ENCODE data around the gene ATP10A. TPM values are rescaled to one million over a fixed set of nuclear protein-coding genes. Genes with fewer than 3 reads are reported as not detected.
A peak's percentile ranks its signal among the peaks of the same experiment; 100 is the strongest.

ATP10A gene
- polyA plus RNA-seq, 3 donors: 0.71 to 3.9 (median 0.92) TPM

GRCh38 chr15:25655207-25655948, 207.7 kb downstream of the ATP10A start:
- Mint-ChIP-seq H3K9me3 (peaks cover 14 to 33% (median 23%) of the 10 kb centered on the region in 7 donors), H3K4me3 (no peak overlapping the region), H3K27ac (no peak overlapping the region), H3K27me3 (ENCODE audit: low read depth in 3 of 3) (peaks cover 0 to 15% (median 1%) of the 10 kb centered on the region in 3 donors), H3K36me3 (no peaks in the 10 kb centered on the region), H3K4me1 (peaks cover 9% of the 10 kb centered on the region)
- H3K4me1 ChIP-seq (ENCODE audit: control insufficient read depth in 1 of 2, insufficient read depth in 2 of 2, low read length in 2 of 2): no peaks in the 10 kb centered on the region
- H3K9ac ChIP-seq (ENCODE audit: insufficient read depth, low read length, poor library complexity, severe bottlenecking): no peak overlapping the region
- H3K9me3 ChIP-seq (replicated peaks in 1 of 2; ENCODE audit: control insufficient read depth in 1 of 2, insufficient read depth in 1 of 2, low read length in 2 of 2): peaks cover 6 to 21% of the 10 kb centered on the region in 2 donors
- intact Hi-C loops (cut with micrococcal nuclease): no loop called here
- no peaks in the 10 kb centered on the region for H4K20me1 ChIP-seq (ENCODE audit: insufficient read depth, low read length)
- H3K4me3 ChIP-seq (replicated peaks in 1 of 3; ENCODE audit: low read depth in 2 of 3, low read length in 3 of 3): no peak overlapping the region
- no peak for TF ChIP-seq CTCF (IDR thresholded peaks at IDR 0.05)
- no peaks in the 10 kb centered on the region for H3K79me2 ChIP-seq (ENCODE audit: insufficient read depth, low read length)
- 94% methylated on average over 5 of the region's 14 CpGs for WGBS (ENCODE audit: insufficient coverage)
- H3K36me3 ChIP-seq (replicated peaks in 1 of 2; ENCODE audit: control insufficient read depth in 1 of 2, insufficient read depth in 2 of 2, low read length in 2 of 2): no peaks in the 10 kb centered on the region
- no peaks in the 10 kb centered on the region for H3K27me3 ChIP-seq (ENCODE audit: control insufficient read depth in 2 of 2, insufficient read depth in 2 of 2, low read length in 2 of 2)
- H2AFZ ChIP-seq (ENCODE audit: insufficient read depth, low read depth, low read length, poor library complexity, severe bottlenecking): no peak overlapping the region
- H3K27ac ChIP-seq (ENCODE audit: low read depth in 1 of 2, low read length in 2 of 2): no peak overlapping the region
- H3K4me2 ChIP-seq (replicated peaks; ENCODE audit: extremely low read depth, low read length, poor library complexity, severe bottlenecking): no peak overlapping the region
- DNase-seq: no peak

GRCh38 chr15:25653371-25653770, 209.8 kb downstream of the ATP10A start:
- H4K20me1 ChIP-seq (ENCODE audit: insufficient read depth, low read length): no peaks in the 10 kb centered on the region
- 71% methylated on average over 1 of the region's 2 CpGs for WGBS (ENCODE audit: insufficient coverage)
- H3K79me2 ChIP-seq (ENCODE audit: insufficient read depth, low read length): no peaks in the 10 kb centered on the region
- Mint-ChIP-seq H3K27me3 (ENCODE audit: low read depth in 3 of 3) (peaks cover 0 to 9% (median 2%) of the 10 kb centered on the region in 3 donors), H3K36me3 (no peaks in the 10 kb centered on the region), H3K27ac (peak overlapping the region in 1 of 7 donors; percentile 32), H3K4me1 (peaks cover 9% of the 10 kb centered on the region), H3K4me3 (no peak overlapping the region), H3K9me3 (peaks cover 10 to 21% (median 12%) of the 10 kb centered on the region in 7 donors)
- no peaks in the 10 kb centered on the region for H3K36me3 ChIP-seq (replicated peaks in 1 of 2; ENCODE audit: control insufficient read depth in 1 of 2, insufficient read depth in 2 of 2, low read length in 2 of 2)
- no peak for DNase-seq
- H2AFZ ChIP-seq (ENCODE audit: insufficient read depth, low read depth, low read length, poor library complexity, severe bottlenecking): no peak overlapping the region
- TF ChIP-seq CTCF (IDR thresholded peaks at IDR 0.05): no peak
- no peak overlapping the region for H3K4me2 ChIP-seq (replicated peaks; ENCODE audit: extremely low read depth, low read length, poor library complexity, severe bottlenecking)
- H3K9me3 ChIP-seq (replicated peaks in 1 of 2; ENCODE audit: control insufficient read depth in 1 of 2, insufficient read depth in 1 of 2, low read length in 2 of 2): peaks cover 6 to 15% of the 10 kb centered on the region in 2 donors
- H3K4me1 ChIP-seq (ENCODE audit: control insufficient read depth in 1 of 2, insufficient read depth in 2 of 2, low read length in 2 of 2): no peaks in the 10 kb centered on the region
- H3K4me3 ChIP-seq (replicated peaks in 1 of 3; ENCODE audit: low read depth in 2 of 3, low read length in 3 of 3): no peak overlapping the region
- intact Hi-C loops (cut with micrococcal nuclease): no loop called here
- H3K9ac ChIP-seq (ENCODE audit: insufficient read depth, low read length, poor library complexity, severe bottlenecking): no peak overlapping the region
- no peak overlapping the region for H3K27ac ChIP-seq (ENCODE audit: low read depth in 1 of 2, low read length in 2 of 2)
- H3K27me3 ChIP-seq (ENCODE audit: control insufficient read depth in 2 of 2, insufficient read depth in 2 of 2, low read length in 2 of 2): no peaks in the 10 kb centered on the region

Measured in CD14-positive monocyte (primary cell).